ENCODE results near the gene ASS1. TPM values are rescaled to one million over a fixed set of nuclear protein-coding genes. Genes with fewer than 3 reads are reported as not detected.
A peak's percentile ranks its signal among the peaks of the same experiment; 100 is the strongest.

Gene ASS1
- total and polyA plus RNA-seq, 2 of the 13 experiments (the other 11 are each of a cell fraction or from before 2014, with no cell fraction given), result 77.6 to 122 TPM

DNA sequence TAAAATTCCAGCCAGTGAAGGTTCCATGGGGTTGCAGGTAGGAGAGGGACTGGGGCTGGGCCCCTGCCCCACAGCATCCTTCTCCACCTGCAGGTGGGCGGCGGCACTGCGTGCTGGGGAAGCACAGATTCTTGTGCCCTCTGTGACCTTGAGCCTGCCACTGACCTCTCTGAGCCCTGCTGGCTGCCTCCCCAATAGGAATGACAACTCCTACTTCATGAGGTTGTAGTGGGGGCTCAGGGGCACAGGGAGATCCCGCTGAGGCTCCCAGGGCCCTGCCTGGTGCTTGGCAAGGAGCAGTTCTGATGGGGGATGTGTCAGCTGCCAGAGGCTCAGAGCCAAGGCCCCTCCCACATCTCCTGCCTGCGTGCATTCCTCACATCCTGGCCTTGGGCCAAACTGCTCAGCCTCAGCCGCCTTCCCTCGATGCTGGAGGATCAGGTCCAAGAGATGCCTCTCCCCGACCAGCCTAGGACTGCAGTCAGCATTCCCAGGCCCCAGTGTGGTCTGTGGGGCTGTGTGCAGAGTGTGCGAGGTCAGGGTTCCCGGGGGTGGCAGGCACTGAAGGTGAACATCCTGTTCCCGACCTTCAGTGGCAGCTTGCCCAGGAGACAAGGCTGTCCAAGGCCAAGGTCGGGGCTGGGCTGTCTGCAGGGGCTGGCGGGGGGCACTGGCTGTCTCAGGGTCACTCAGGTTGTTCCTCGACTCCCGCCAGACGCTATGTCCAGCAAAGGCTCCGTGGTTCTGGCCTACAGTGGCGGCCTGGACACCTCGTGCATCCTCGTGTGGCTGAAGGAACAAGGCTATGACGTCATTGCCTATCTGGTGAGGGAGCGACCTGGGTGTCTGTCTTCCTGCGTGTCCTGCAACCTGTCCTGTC is 7.0 kb downstream of the ASS1 start (continued):
- TF ChIP-seq ZNF768 (CRISPR knock-in tag; IDR thresholded peaks at IDR 0.05) (peak; percentile 95), ZNF703 (CRISPR knock-in tag; IDR thresholded peaks at IDR 0.05; ENCODE audit: borderline replicate concordance) (no peak), ZNF10 (CRISPR knock-in tag; IDR thresholded peaks at IDR 0.05; ENCODE audit: borderline replicate concordance, low read depth) (no peak), SIN3B (IDR thresholded peaks at IDR 0.05; ENCODE audit: low read length) (no peak), RBM22 (optimal IDR thresholded peaks at IDR 0.05; ENCODE audit: low read length) (peak; percentile 40), ISX (CRISPR knock-in tag; conservative IDR thresholded peaks at IDR 0.05) (no peak), ZNF607 (CRISPR knock-in tag; IDR thresholded peaks at IDR 0.05; ENCODE audit: borderline replicate concordance) (no peak), MATR3 (CRISPR knock-in tag; IDR thresholded peaks at IDR 0.05) (no peak), ZNF350 (CRISPR knock-in tag; IDR thresholded peaks at IDR 0.05; ENCODE audit: borderline replicate concordance, low read depth) (no peak), JDP2 (CRISPR knock-in tag; IDR thresholded peaks at IDR 0.05; ENCODE audit: borderline replicate concordance) (no peak), PHF21A (CRISPR knock-in tag; IDR thresholded peaks at IDR 0.05) (peak; percentile 16; the same call in 1 of the 2 replicates), IKZF1 (IDR thresholded peaks at IDR 0.05) (no peak)
- TF ChIP-seq, protein P1, sequence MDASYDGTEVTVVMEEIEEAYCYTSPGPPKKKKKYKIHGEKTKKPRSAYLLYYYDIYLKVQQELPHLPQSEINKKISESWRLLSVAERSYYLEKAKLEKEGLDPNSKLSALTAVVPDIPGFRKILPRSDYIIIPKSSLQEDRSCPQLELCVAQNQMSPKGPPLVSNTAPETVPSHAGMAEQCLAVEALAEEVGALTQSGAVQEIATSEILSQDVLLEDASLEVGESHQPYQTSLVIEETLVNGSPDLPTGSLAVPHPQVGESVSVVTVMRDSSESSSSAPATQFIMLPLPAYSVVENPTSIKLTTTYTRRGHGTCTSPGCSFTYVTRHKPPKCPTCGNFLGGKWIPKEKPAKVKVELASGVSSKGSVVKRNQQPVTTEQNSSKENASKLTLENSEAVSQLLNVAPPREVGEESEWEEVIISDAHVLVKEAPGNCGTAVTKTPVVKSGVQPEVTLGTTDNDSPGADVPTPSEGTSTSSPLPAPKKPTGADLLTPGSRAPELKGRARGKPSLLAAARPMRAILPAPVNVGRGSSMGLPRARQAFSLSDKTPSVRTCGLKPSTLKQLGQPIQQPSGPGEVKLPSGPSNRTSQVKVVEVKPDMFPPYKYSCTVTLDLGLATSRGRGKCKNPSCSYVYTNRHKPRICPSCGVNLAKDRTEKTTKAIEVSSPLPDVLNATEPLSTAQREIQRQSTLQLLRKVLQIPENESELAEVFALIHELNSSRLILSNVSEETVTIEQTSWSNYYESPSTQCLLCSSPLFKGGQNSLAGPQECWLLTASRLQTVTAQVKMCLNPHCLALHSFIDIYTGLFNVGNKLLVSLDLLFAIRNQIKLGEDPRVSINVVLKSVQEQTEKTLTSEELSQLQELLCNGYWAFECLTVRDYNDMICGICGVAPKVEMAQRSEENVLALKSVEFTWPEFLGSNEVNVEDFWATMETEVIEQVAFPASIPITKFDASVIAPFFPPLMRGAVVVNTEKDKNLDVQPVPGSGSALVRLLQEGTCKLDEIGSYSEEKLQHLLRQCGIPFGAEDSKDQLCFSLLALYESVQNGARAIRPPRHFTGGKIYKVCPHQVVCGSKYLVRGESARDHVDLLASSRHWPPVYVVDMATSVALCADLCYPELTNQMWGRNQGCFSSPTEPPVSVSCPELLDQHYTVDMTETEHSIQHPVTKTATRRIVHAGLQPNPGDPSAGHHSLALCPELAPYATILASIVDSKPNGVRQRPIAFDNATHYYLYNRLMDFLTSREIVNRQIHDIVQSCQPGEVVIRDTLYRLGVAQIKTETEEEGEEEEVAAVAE (CRISPR knock-in tag; IDR thresholded peaks at IDR 0.05; ENCODE audit: borderline replicate concordance), result no peak
- TF ChIP-seq, protein P2, sequence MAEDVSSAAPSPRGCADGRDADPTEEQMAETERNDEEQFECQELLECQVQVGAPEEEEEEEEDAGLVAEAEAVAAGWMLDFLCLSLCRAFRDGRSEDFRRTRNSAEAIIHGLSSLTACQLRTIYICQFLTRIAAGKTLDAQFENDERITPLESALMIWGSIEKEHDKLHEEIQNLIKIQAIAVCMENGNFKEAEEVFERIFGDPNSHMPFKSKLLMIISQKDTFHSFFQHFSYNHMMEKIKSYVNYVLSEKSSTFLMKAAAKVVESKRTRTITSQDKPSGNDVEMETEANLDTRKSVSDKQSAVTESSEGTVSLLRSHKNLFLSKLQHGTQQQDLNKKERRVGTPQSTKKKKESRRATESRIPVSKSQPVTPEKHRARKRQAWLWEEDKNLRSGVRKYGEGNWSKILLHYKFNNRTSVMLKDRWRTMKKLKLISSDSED (CRISPR knock-in tag; IDR thresholded peaks at IDR 0.05), result no peak
- TF ChIP-seq, protein P3, sequence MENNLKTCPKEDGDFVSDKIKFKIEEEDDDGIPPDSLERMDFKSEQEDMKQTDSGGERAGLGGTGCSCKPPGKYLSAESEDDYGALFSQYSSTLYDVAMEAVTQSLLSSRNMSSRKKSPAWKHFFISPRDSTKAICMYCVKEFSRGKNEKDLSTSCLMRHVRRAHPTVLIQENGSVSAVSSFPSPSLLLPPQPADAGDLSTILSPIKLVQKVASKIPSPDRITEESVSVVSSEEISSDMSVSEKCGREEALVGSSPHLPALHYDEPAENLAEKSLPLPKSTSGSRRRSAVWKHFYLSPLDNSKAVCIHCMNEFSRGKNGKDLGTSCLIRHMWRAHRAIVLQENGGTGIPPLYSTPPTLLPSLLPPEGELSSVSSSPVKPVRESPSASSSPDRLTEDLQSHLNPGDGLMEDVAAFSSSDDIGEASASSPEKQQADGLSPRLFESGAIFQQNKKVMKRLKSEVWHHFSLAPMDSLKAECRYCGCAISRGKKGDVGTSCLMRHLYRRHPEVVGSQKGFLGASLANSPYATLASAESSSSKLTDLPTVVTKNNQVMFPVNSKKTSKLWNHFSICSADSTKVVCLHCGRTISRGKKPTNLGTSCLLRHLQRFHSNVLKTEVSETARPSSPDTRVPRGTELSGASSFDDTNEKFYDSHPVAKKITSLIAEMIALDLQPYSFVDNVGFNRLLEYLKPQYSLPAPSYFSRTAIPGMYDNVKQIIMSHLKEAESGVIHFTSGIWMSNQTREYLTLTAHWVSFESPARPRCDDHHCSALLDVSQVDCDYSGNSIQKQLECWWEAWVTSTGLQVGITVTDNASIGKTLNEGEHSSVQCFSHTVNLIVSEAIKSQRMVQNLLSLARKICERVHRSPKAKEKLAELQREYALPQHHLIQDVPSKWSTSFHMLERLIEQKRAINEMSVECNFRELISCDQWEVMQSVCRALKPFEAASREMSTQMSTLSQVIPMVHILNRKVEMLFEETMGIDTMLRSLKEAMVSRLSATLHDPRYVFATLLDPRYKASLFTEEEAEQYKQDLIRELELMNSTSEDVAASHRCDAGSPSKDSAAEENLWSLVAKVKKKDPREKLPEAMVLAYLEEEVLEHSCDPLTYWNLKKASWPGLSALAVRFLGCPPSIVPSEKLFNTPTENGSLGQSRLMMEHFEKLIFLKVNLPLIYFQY (CRISPR knock-in tag; IDR thresholded peaks at IDR 0.05; ENCODE audit: borderline replicate concordance), result no peak
- TF ChIP-seq, protein P4, sequence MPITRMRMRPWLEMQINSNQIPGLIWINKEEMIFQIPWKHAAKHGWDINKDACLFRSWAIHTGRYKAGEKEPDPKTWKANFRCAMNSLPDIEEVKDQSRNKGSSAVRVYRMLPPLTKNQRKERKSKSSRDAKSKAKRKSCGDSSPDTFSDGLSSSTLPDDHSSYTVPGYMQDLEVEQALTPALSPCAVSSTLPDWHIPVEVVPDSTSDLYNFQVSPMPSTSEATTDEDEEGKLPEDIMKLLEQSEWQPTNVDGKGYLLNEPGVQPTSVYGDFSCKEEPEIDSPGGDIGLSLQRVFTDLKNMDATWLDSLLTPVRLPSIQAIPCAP (CRISPR knock-in tag; IDR thresholded peaks at IDR 0.05; ENCODE audit: low read depth), result no peak
- TF ChIP-seq, protein P5, sequence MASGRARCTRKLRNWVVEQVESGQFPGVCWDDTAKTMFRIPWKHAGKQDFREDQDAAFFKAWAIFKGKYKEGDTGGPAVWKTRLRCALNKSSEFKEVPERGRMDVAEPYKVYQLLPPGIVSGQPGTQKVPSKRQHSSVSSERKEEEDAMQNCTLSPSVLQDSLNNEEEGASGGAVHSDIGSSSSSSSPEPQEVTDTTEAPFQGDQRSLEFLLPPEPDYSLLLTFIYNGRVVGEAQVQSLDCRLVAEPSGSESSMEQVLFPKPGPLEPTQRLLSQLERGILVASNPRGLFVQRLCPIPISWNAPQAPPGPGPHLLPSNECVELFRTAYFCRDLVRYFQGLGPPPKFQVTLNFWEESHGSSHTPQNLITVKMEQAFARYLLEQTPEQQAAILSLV (CRISPR knock-in tag; IDR thresholded peaks at IDR 0.05; ENCODE audit: borderline replicate concordance), result no peak

Measured in HepG2 (cell line).